H1 (cell line): ENCODE measurements around the gene KIAA1755. TPM values are rescaled to one million over a fixed set of nuclear protein-coding genes. Genes with fewer than 3 reads are reported as not detected.

Experiments
- CTCF ChIA-PET: fragments of 300-600 bp; sonication (Branson Sonifier 250); formaldehyde crosslinking; loops from one replicate; lab custom pipeline; 2021; ENCODE audit not compliant: partially characterized antibody; lab: Charles Lee
- POLR2A ChIA-PET: fragments of 300-600 bp; sonication (Branson Sonifier 250); formaldehyde crosslinking; loops from one replicate; lab custom pipeline; 2021; ENCODE audit warnings: inconsistent platforms; ENCODE audit not compliant: partially characterized antibody; lab: Charles Lee
- DNase-seq, 2 experiments: peaks; one replicate each; pipeline versions ENCODE4 v3.0.0 to v3.0.0-alpha.2; 2010 to 2022; ENCODE audit warnings: low spot score in 2 of 2, low read depth in 1 of 2, mixed read lengths in 1 of 2
- FAIRE-seq: peaks from 2 replicates; lab custom pipeline; 2011; peaks lifted over from hg19 to GRCh38; lab: Jason Lieb, UNC
- H2AFZ ChIP-seq: 2 replicates; pipeline ENCODE4 v1.8.1; 2012; ENCODE audit warnings: low read length, inconsistent platforms
- H2AK5ac ChIP-seq: 2 replicates; pipeline ENCODE4 v1.6.1; 2013; ENCODE audit warnings: low read depth, low read length
- H2BK120ac ChIP-seq: replicated peaks from 2 replicates; pipeline ENCODE3; 2013; ENCODE audit warnings: low read depth, low read length, inconsistent platforms
- H2BK12ac ChIP-seq: 2 replicates; pipeline ENCODE4 v1.6.1; 2013; ENCODE audit warnings: low read depth, low read length
- H2BK15ac ChIP-seq: 2 replicates; pipeline ENCODE4 v1.6.1; 2013; ENCODE audit warnings: low read length
- H2BK20ac ChIP-seq: 2 replicates; pipeline ENCODE4 v1.6.1; 2013; ENCODE audit warnings: low read length
- H2BK5ac ChIP-seq: 2 replicates; pipeline ENCODE4 v1.6.1; 2013; ENCODE audit warnings: low read depth, low read length
- H3K14ac ChIP-seq: 2 replicates; pipeline ENCODE4 v1.6.1; 2013; ENCODE audit warnings: inconsistent platforms; ENCODE audit not compliant: insufficient read length
- H3K18ac ChIP-seq: 2 replicates; pipeline ENCODE4 v1.6.1; 2013; ENCODE audit warnings: low read length; ENCODE audit errors: extremely low read depth
- H3K23ac ChIP-seq: 2 replicates; pipeline ENCODE4 v1.6.1; 2013; ENCODE audit warnings: inconsistent platforms; ENCODE audit not compliant: insufficient read length
- H3K23me2 ChIP-seq: 2 replicates; pipeline ENCODE4 v1.6.1; 2013; ENCODE audit warnings: low read depth, low read length
- H3K27ac ChIP-seq: 2 replicates; pipeline ENCODE4 v1.6.1; 2011; ENCODE audit warnings: low read depth, low read length, inconsistent platforms
- H3K27me3 ChIP-seq, 4 experiments: replicated peaks in 1 of 4; 1 replicate in 1 of 4; 2 replicates in 3 of 4; pipeline versions ENCODE4 v1.6.1 to v1.8.1; 2011 to 2013; ENCODE audit warnings: low read length in 3 of 4, mild to moderate bottlenecking in 3 of 4, inconsistent platforms in 2 of 4, mixed read lengths in 2 of 4, moderate library complexity in 1 of 4; ENCODE audit not compliant: control insufficient read depth in 3 of 4, insufficient read depth in 3 of 4; ENCODE audit errors: extremely low read depth in 1 of 4
- H3K36me3 ChIP-seq, 4 experiments: 2 replicates each; pipeline versions ENCODE4 v1.6.1 to v1.8.1; 2011 to 2013; ENCODE audit warnings: mild to moderate bottlenecking in 4 of 4, low read length in 3 of 4, moderate library complexity in 2 of 4, control low read depth in 1 of 4, inconsistent platforms in 1 of 4; ENCODE audit not compliant: insufficient read depth in 4 of 4, control insufficient read depth in 2 of 4
- H3K4ac ChIP-seq: replicated peaks from 2 replicates; pipeline ENCODE3; 2013; ENCODE audit warnings: low read length, low read depth, mixed read lengths, inconsistent platforms; ENCODE audit not compliant: insufficient read length
- H3K4me1 ChIP-seq, 4 experiments: replicated peaks in 1 of 4; 1 replicate in 1 of 4; 2 replicates in 3 of 4; pipeline versions ENCODE4 v1.6.1 to v1.8.1; 2011 to 2013; ENCODE audit warnings: low read length in 3 of 4, inconsistent platforms in 2 of 4, mixed read lengths in 1 of 4; ENCODE audit not compliant: insufficient read depth in 4 of 4, control insufficient read depth in 3 of 4
- H3K4me2 ChIP-seq, 2 experiments: 2 replicates each; pipeline versions ENCODE4 v1.6.1 to v1.8.1; 2011 to 2013; ENCODE audit warnings: low read depth in 2 of 2, low read length in 2 of 2, control low read depth in 1 of 2, inconsistent platforms in 1 of 2, mild to moderate bottlenecking in 1 of 2; ENCODE audit not compliant: insufficient read depth in 1 of 2
- H3K4me3 ChIP-seq, 4 experiments: fragments of 200-600, 300-600 bp in 1 of 4; sonication (generic), shearing (Covaris generic), sonication (Bioruptor Twin) in 1 of 4; 2 replicates each; pipeline versions ENCODE4 v1.5.1 to v1.8.1; 2011 to 2016; ENCODE audit warnings: low read length in 4 of 4, low read depth in 3 of 4, control low read depth in 2 of 4, inconsistent platforms in 2 of 4, mild to moderate bottlenecking in 2 of 4, mixed read lengths in 1 of 4, moderate library complexity in 1 of 4; ENCODE audit not compliant: insufficient read depth in 2 of 4; ENCODE audit errors: extremely low read depth in 1 of 4
- H3K56ac ChIP-seq: replicated peaks from 2 replicates; pipeline ENCODE3; 2013; ENCODE audit warnings: low read depth, mild to moderate bottlenecking, mixed read lengths, low read length, inconsistent platforms; ENCODE audit not compliant: insufficient read length
- H3K79me1 ChIP-seq: 2 replicates; pipeline ENCODE4 v1.6.1; 2013; ENCODE audit warnings: low read depth, low read length, control low read depth
- H3K79me2 ChIP-seq, 2 experiments: 2 replicates each; pipeline versions ENCODE4 v1.6.1 to v1.8.1; 2012 to 2013; ENCODE audit warnings: low read length in 2 of 2, mild to moderate bottlenecking in 2 of 2, inconsistent platforms in 1 of 2; ENCODE audit not compliant: insufficient read depth in 2 of 2, control insufficient read depth in 1 of 2
- H3K9ac ChIP-seq, 4 experiments: replicated peaks in 1 of 4; 1 replicate in 1 of 4; 2 replicates in 3 of 4; pipeline versions ENCODE4 v1.6.1 to v1.8.1; 2011 to 2013; ENCODE audit warnings: low read depth in 3 of 4, low read length in 3 of 4, control low read depth in 2 of 4, mild to moderate bottlenecking in 2 of 4, moderate library complexity in 2 of 4, inconsistent platforms in 1 of 4; ENCODE audit errors: extremely low read depth in 1 of 4
- H3K9me3 ChIP-seq, 2 experiments: 2 replicates each; pipeline versions ENCODE4 v1.6.1 to v1.8.1; 2012 to 2013; ENCODE audit warnings: mild to moderate bottlenecking in 2 of 2, moderate library complexity in 2 of 2, control low read depth in 1 of 2, inconsistent platforms in 1 of 2, low read depth in 1 of 2, low read length in 1 of 2, mixed read lengths in 1 of 2; ENCODE audit not compliant: insufficient read depth in 2 of 2
- H4K20me1 ChIP-seq, 2 experiments: replicated peaks in 1 of 2; 2 replicates each; pipeline versions ENCODE3 to v1.8.1; 2011 to 2013; ENCODE audit warnings: inconsistent platforms in 2 of 2, low read length in 2 of 2, mild to moderate bottlenecking in 1 of 2; ENCODE audit not compliant: insufficient read depth in 2 of 2, control insufficient read depth in 1 of 2
- H4K5ac ChIP-seq: 2 replicates; pipeline ENCODE4 v1.6.1; 2013; ENCODE audit warnings: low read length, low read depth, mixed read lengths, inconsistent platforms; ENCODE audit not compliant: insufficient read length
- H4K8ac ChIP-seq: 2 replicates; pipeline ENCODE4 v1.8.0; 2013; ENCODE audit warnings: mild to moderate bottlenecking, moderate library complexity, low read length, inconsistent platforms; ENCODE audit not compliant: insufficient read depth; ENCODE audit errors: extremely low read depth
- H4K91ac ChIP-seq: replicated peaks from 2 replicates; pipeline ENCODE3; 2013; ENCODE audit warnings: low read length, mixed read lengths, inconsistent platforms; ENCODE audit not compliant: insufficient read length
- ATF2 ChIP-seq: IDR thresholded peaks from 2 replicates; pipeline ENCODE4 v1.6.1; 2012; ENCODE audit warnings: low read length, inconsistent platforms
- CEBPB ChIP-seq: IDR thresholded peaks from 2 replicates; pipeline ENCODE4 v1.6.1; 2012; ENCODE audit warnings: low read depth, low read length
- CTCF ChIP-seq, 3 experiments: IDR thresholded peaks; 1 replicate in 2 of 3; 2 replicates in 1 of 3; pipeline versions ENCODE4 v1.5.1 to v1.6.1; 2011; ENCODE audit warnings: low read length in 3 of 3, mild to moderate bottlenecking in 3 of 3, inconsistent platforms in 2 of 3, low read depth in 1 of 3, moderate library complexity in 1 of 3; ENCODE audit not compliant: insufficient read depth in 1 of 3; ENCODE audit errors: control extremely low read depth in 1 of 3
- MAFK ChIP-seq: IDR thresholded peaks from 2 replicates; pipeline ENCODE4 v1.6.1; 2012; ENCODE audit warnings: low read depth, mild to moderate bottlenecking, improper control_type of control experiment, low read length
- RAD21 ChIP-seq, 2 experiments: IDR thresholded peaks in 1 of 2; conservative IDR thresholded peaks in 1 of 2; 2 replicates each; pipeline ENCODE4 v1.6.1; 2011; ENCODE audit warnings: low read depth in 2 of 2, low read length in 2 of 2, improper control_type of control experiment in 1 of 2, inconsistent platforms in 1 of 2, mild to moderate bottlenecking in 1 of 2, moderate library complexity in 1 of 2
- TAF7 ChIP-seq: optimal IDR thresholded peaks from 2 replicates; pipeline ENCODE3; 2011; ENCODE audit warnings: low read depth, mild to moderate bottlenecking, inconsistent platforms, low read length, moderate library complexity, borderline replicate concordance
- WGBS, 2 experiments: shearing (Covaris generic) in 1 of 2; methylation state at CpG; one replicate each; pipeline versions ENCODE4 v1.1.6 to v1.1.7; 2013 to 2015; ENCODE audit warnings: low lambda C conversion rate in 2 of 2, mixed read lengths in 2 of 2, inconsistent platforms in 1 of 2, low coverage in 1 of 2, missing lambda C conversion rate in 1 of 2; ENCODE audit not compliant: insufficient replicate concordance in 2 of 2, insufficient coverage in 1 of 2, insufficient read length in 1 of 2; ENCODE audit errors: extremely low coverage in 1 of 2, missing lambda C conversion rate in 1 of 2; 5-methylcytosine and 5-hydroxymethylcytosine counted together
- polyA plus RNA-seq, 7 experiments: library from polyadenylated mRNA; depleted of rRNA in 3 of 7; stranded (reverse) in 5 of 7; unstranded in 2 of 7; fragments of >200 nt in 5 of 7; fragments of 200-250 nt in 2 of 7; gene quantifications; 1 replicate in 5 of 7; 2 replicates in 1 of 7; 4 replicates in 1 of 7; pipeline versions ENCODE4 v1.2.1 to v1.2.3, GENCODE V29; 2011 to 2013; ENCODE audit warnings: missing spikeins in 2 of 7, mixed read lengths in 2 of 7
- total RNA-seq: library from RNA; stranded (reverse); fragmentation: NEBNext Ultra II Directional; extraction: Animal tissue kit (Norgen Biotek cat#: 25700); gene quantifications from 2 replicates; pipeline ENCODE4 v1.2.1, GENCODE V29; 2021

KIAA1755 gene
- total and polyA plus RNA-seq, 2 of the 8 experiments (the other 6 are each of a cell fraction or from before 2014, with no cell fraction given): 0.23 TPM; not detected in 1

- H3K18ac ChIP-seq: no peak overlapping the region
- no peak overlapping the region for H4K91ac ChIP-seq
- no peak overlapping the region for H2BK20ac ChIP-seq
- H3K4ac ChIP-seq: no peak overlapping the region
- H4K20me1 ChIP-seq: no peaks in the 10 kb centered on the region
- H3K27ac ChIP-seq: no peak overlapping the region
- no peak for DNase-seq
- no peak overlapping the region for H3K56ac ChIP-seq
- H3K9ac ChIP-seq: no peak overlapping the region
- H3K9me3 ChIP-seq: no peaks in the 10 kb centered on the region
- POLR2A ChIA-PET: interaction anchor here (0.6 to 0.7 kb wide), 2 partner anchors 39 to 516 kb away, joined by 3 read pairs; no protein-coding TSS in a partner anchor
- TF ChIP-seq RAD21 (IDR thresholded peaks at IDR 0.05 in 1 of 2, conservative IDR thresholded peaks at IDR 0.05 in 1 of 2; ENCODE audit: low read depth in 2 of 2, low read length in 2 of 2) (peak; percentile 22 to 32), ATF2 (no peak), CEBPB (peak; percentile 92), CTCF (IDR thresholded peaks at IDR 0.05; ENCODE audit: control extremely low read depth in 1 of 3, insufficient read depth in 1 of 3, low read depth in 1 of 3, low read length in 3 of 3) (peak; percentile 25 to 42 (median 38)), TAF7 (no peak), MAFK (peak; percentile 97)
- TF ChIP-seq, all 59 proteins: peak for 4
- Histone ChIP-seq H3K14ac (no peak overlapping the region), H3K23ac (no peak overlapping the region), H3K4me1 (no peaks in the 10 kb centered on the region), H3K4me3 (no peak overlapping the region), H3K23me2 (no peaks in the 10 kb centered on the region), H2BK120ac (no peak overlapping the region), H4K8ac (no peak overlapping the region), H4K5ac (no peak overlapping the region), H2BK15ac (no peak overlapping the region), H2AK5ac (no peak overlapping the region), H3K27me3 (no peaks in the 10 kb centered on the region), H3K4me2 (no peak overlapping the region), H3K36me3 (no peaks in the 10 kb centered on the region), H3K79me1 (no peaks in the 10 kb centered on the region), H2BK12ac (no peak overlapping the region), H3K79me2 (no peaks in the 10 kb centered on the region), H2AFZ (no peak overlapping the region), H2BK5ac (no peak overlapping the region)
- no peak for FAIRE-seq
- 62% methylated on average over 5 of the region's 5 CpGs; no CpG with 5 or more reads in 1 of the 2 experiments for WGBS, 2 experiments
- CTCF ChIA-PET: interaction anchor here (0.7 to 8.5 kb wide), 15 partner anchors 9 to 693 kb away, joined by 3 to 64 read pairs (median 4); no protein-coding TSS in a partner anchor
Observed at GRCh38 chr20:38187517-38187916, 73.0 kb downstream of the KIAA1755 start.
